Measurements from ENCODE around the gene ASCC3.

ASCC3 gene

GRCh38 chr6:100475554-100476320, 405.4 kb downstream of the ASCC3 start:
- no peaks in the 10 kb centered on the region for H3K9me3 ChIP-seq (ENCODE audit: low read length)
- no peak overlapping the region for H3K9ac ChIP-seq (ENCODE audit: low read length)
- no peak overlapping the region for H2AFZ ChIP-seq (ENCODE audit: low read length)
- TF ChIP-seq CTCF (IDR thresholded peaks at IDR 0.05; ENCODE audit: low read length) (no peak), EZH2 (IDR thresholded peaks at IDR 0.05; ENCODE audit: borderline replicate concordance, low read length) (no peak)
- H4K20me1 ChIP-seq (ENCODE audit: insufficient read depth, low read length) = no peaks in the 10 kb centered on the region
- no peak overlapping the region for H3K4me2 ChIP-seq (ENCODE audit: low read length)
- H3K4me1 ChIP-seq (ENCODE audit: insufficient read depth, low read length, severe bottlenecking) = peaks cover 69% of the 10 kb centered on the region
- H3K4me3 ChIP-seq (ENCODE audit: low read depth, low read length, poor library complexity, severe bottlenecking) = no peak overlapping the region
- H3F3A ChIP-seq (ENCODE audit: insufficient read depth, low read length) = no peaks in the 10 kb centered on the region
- H3K27ac ChIP-seq (ENCODE audit: low read depth, low read length, poor library complexity, severe bottlenecking) = peak overlapping the region; percentile 36
- H3K9me2 ChIP-seq (ENCODE audit: low read depth, low read length) = no peaks in the 10 kb centered on the region
- no peaks in the 10 kb centered on the region for H3K36me3 ChIP-seq (ENCODE audit: insufficient read depth, low read length)
- no peaks in the 10 kb centered on the region for H3K27me3 ChIP-seq (ENCODE audit: insufficient read depth, low read length)
- no peaks in the 10 kb centered on the region for H3K79me2 ChIP-seq (ENCODE audit: insufficient read depth, low read length)

GRCh38 chr6:100473182-100473581, 407.9 kb downstream of the ASCC3 start:
- H2AFZ ChIP-seq (ENCODE audit: low read length) = no peak overlapping the region
- peak overlapping the region; percentile 30 for H3K4me2 ChIP-seq (ENCODE audit: low read length)

GRCh38 chr6:100472674-100473073, 408.5 kb downstream of the ASCC3 start:
- Histone ChIP-seq H3K9me3 (ENCODE audit: low read length) (no peaks in the 10 kb centered on the region), H3K4me2 (ENCODE audit: low read length) (peak overlapping the region; percentile 30), H4K20me1 (ENCODE audit: insufficient read depth, low read length) (no peaks in the 10 kb centered on the region), H3K27me3 (ENCODE audit: insufficient read depth, low read length) (no peaks in the 10 kb centered on the region), H3K4me1 (ENCODE audit: insufficient read depth, low read length, severe bottlenecking) (peaks cover 53% of the 10 kb centered on the region), H3K9ac (ENCODE audit: low read length) (no peak overlapping the region; the same call in 1 of the 2 replicates), H3K79me2 (ENCODE audit: insufficient read depth, low read length) (no peaks in the 10 kb centered on the region), H3K4me3 (ENCODE audit: low read depth, low read length, poor library complexity, severe bottlenecking) (no peak overlapping the region), H2AFZ (ENCODE audit: low read length) (no peak overlapping the region), H3K9me2 (ENCODE audit: low read depth, low read length) (no peaks in the 10 kb centered on the region), H3K27ac (ENCODE audit: low read depth, low read length, poor library complexity, severe bottlenecking) (peak overlapping the region; percentile 89), H3K36me3 (ENCODE audit: insufficient read depth, low read length) (no peaks in the 10 kb centered on the region), H3F3A (ENCODE audit: insufficient read depth, low read length) (no peaks in the 10 kb centered on the region)
- TF ChIP-seq EZH2 (IDR thresholded peaks at IDR 0.05; ENCODE audit: borderline replicate concordance, low read length) = no peak
- no peak for TF ChIP-seq CTCF (IDR thresholded peaks at IDR 0.05; ENCODE audit: low read length)

More at GRCh38 chr6:100473182-100473581, 407.9 kb downstream of the ASCC3 start:
- no peaks in the 10 kb centered on the region for H3K36me3 ChIP-seq (ENCODE audit: insufficient read depth, low read length)
- no peak for TF ChIP-seq CTCF (IDR thresholded peaks at IDR 0.05; ENCODE audit: low read length)
- TF ChIP-seq EZH2 (IDR thresholded peaks at IDR 0.05; ENCODE audit: borderline replicate concordance, low read length) = no peak
- H3K79me2 ChIP-seq (ENCODE audit: insufficient read depth, low read length) = no peaks in the 10 kb centered on the region
- no peak overlapping the region for H3K4me3 ChIP-seq (ENCODE audit: low read depth, low read length, poor library complexity, severe bottlenecking)
- no peaks in the 10 kb centered on the region for H3K9me3 ChIP-seq (ENCODE audit: low read length)
- H3F3A ChIP-seq (ENCODE audit: insufficient read depth, low read length) = no peaks in the 10 kb centered on the region
- no peaks in the 10 kb centered on the region for H3K9me2 ChIP-seq (ENCODE audit: low read depth, low read length)
- H3K27me3 ChIP-seq (ENCODE audit: insufficient read depth, low read length) = no peaks in the 10 kb centered on the region
- H3K27ac ChIP-seq (ENCODE audit: low read depth, low read length, poor library complexity, severe bottlenecking) = peak overlapping the region; percentile 89
- H4K20me1 ChIP-seq (ENCODE audit: insufficient read depth, low read length) = no peaks in the 10 kb centered on the region
- H3K9ac ChIP-seq (ENCODE audit: low read length) = peak overlapping the region; percentile 16; the same call in 1 of the 2 replicates
- H3K4me1 ChIP-seq (ENCODE audit: insufficient read depth, low read length, severe bottlenecking) = peaks cover 53% of the 10 kb centered on the region

Measured in OCI-LY1 (cell line).